Neutrophil (primary cell): ENCODE results near the gene DIPK1B.

Experiments
- H3K27ac ChIP-seq: fragments of 200-600 bp; sonication (generic); 2 replicates; pipeline ENCODE4 v1.5.1; 2016; ENCODE audit warnings: mild to moderate bottlenecking, moderate library complexity
- H3K27me3 ChIP-seq: fragments of 200-600 bp; sonication (generic); 2 replicates; pipeline ENCODE4 v1.6.0; 2016; ENCODE audit warnings: mild to moderate bottlenecking
- H3K36me3 ChIP-seq: fragments of 200-600 bp; sonication (generic); 2 replicates; pipeline ENCODE4 v1.5.1; 2017
- H3K4me1 ChIP-seq, 2 experiments: fragments of 200-600 bp in 1 of 2; sonication (generic) in 1 of 2; 1 replicate in 1 of 2; 2 replicates in 1 of 2; pipeline versions ENCODE4 v1.5.1 to v1.6.1; 2013 to 2016; ENCODE audit warnings: low read depth in 1 of 2, low read length in 1 of 2, mild to moderate bottlenecking in 1 of 2, moderate library complexity in 1 of 2; ENCODE audit not compliant: control insufficient read depth in 1 of 2, insufficient read depth in 1 of 2
- H3K4me3 ChIP-seq, 2 experiments: fragments of 200-600 bp in 1 of 2; sonication (generic) in 1 of 2; 1 replicate in 1 of 2; 2 replicates in 1 of 2; pipeline ENCODE4 v1.5.1; 2013 to 2016; ENCODE audit warnings: low read depth in 1 of 2, low read length in 1 of 2, mild to moderate bottlenecking in 1 of 2, moderate library complexity in 1 of 2
- H3K9me3 ChIP-seq: fragments of 200-600 bp; sonication (generic); 2 replicates; pipeline ENCODE4 v1.5.1; 2016
- CTCF ChIP-seq: fragments of 200-600 bp; sonication (generic); IDR thresholded peaks from 2 replicates; pipeline ENCODE4 v1.5.1; 2016; ENCODE audit warnings: antibody characterized with exemption

The DIPK1B gene

DNA sequence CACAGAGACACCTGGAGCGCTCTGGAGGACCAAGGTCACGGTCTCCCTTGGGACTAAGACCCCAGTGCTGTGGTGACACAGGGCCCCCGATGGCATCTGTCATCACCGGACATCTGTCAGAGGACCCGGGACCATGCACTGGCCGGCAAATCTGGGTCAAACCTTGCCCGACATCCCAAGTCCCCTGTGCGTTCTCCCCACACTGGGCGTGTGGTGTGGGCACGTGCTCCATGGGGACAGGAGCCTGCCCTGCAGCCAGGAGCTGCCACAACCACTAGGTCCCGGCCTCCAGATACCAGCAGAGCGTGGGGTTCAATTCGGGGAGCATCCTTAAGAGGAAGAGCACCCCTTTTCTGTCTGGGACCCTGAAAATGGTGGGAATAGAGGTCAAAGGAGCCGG lies 28.6 kb upstream of the DIPK1B start:
- no peak for TF ChIP-seq CTCF
- H3K9me3 ChIP-seq, result no peaks in the 10 kb centered on the region
- H3K36me3 ChIP-seq, result no peaks in the 10 kb centered on the region
- no peak overlapping the region for H3K4me3 ChIP-seq
- H3K27ac ChIP-seq, result peak overlapping the region; percentile 95
- peaks cover 51 to 63% of the 10 kb centered on the region in 2 experiments for H3K4me1 ChIP-seq
- H3K27me3 ChIP-seq, result no peaks in the 10 kb centered on the region

DNA sequence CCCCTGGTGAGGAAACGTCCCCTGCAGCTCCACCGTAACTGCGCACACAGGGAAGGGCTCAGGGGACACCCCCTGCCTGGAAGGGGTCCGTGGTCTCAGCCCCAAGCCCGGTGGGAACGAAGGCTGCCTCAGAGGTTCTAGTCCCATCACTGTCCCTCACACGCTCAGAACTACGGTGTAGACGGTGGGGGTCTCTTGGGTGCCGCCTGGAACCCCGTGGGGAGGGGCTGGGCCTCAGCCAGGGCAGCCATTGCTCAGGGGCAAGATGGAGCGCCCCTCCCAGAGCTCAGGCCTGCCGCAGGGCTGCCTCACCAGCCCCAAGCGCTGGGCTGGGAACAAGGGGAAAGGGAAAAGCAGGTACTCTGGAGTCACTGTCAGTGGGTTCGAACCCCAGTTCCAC lies 28.0 kb upstream of the DIPK1B start:
- H3K27me3 ChIP-seq, result no peaks in the 10 kb centered on the region
- no peak for TF ChIP-seq CTCF
- H3K4me3 ChIP-seq, result no peak overlapping the region
- peak overlapping the region; percentile 95 for H3K27ac ChIP-seq
- peaks cover 45 to 57% of the 10 kb centered on the region in 2 experiments for H3K4me1 ChIP-seq
- no peaks in the 10 kb centered on the region for H3K9me3 ChIP-seq
- H3K36me3 ChIP-seq, result no peaks in the 10 kb centered on the region

DNA sequence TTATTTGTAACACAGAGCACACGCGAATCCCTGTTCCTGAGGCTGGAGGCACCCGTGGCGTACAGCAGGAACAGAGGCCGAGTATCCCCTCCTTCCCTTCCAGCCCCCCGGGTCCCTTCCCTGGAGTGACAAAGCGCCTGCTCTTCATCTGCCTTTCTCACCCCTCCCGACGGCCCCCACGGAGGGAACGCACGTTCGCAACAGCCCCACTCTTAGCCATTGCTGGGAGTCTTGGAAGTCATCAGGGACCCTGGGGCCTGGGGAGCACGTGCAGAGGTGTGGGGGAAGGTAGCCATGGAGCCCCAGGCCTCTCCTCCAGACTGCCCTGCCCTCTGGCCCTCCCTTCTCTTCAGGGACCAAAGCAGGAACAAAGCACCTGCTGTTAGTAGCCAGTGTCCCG lies 27.6 kb upstream of the DIPK1B start:
- no peaks in the 10 kb centered on the region for H3K9me3 ChIP-seq
- TF ChIP-seq CTCF, result no peak
- no peaks in the 10 kb centered on the region for H3K27me3 ChIP-seq
- H3K36me3 ChIP-seq, result no peaks in the 10 kb centered on the region
- peak overlapping the region; percentile 95 for H3K27ac ChIP-seq
- H3K4me1 ChIP-seq, result peaks cover 41 to 52% of the 10 kb centered on the region in 2 experiments
- H3K4me3 ChIP-seq, result peak overlapping the region; percentile 86 to 88

DNA sequence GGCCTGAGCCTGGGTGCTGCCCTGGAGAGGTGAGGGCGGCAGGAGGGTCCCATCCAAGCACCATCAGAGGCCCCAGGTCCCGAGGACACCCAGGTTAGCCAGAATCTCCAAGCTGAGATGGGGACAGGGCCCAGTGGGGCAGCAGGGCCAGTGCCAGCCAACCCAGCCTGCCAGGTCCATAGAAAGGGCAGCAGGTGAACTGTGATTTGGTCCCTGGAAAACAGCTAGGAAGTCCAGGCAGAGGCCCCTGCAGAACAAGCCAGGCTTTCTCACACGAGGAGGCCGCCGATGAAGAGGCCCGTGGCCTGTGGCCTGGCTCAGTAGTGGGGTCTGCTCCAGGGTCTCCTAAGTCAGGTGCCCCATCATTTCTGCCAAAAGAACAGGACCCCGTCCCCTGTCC lies 27.2 kb upstream of the DIPK1B start:
- peak overlapping the region; percentile 95 for H3K27ac ChIP-seq
- peak overlapping the region; percentile 86 to 88 for H3K4me3 ChIP-seq

DNA sequence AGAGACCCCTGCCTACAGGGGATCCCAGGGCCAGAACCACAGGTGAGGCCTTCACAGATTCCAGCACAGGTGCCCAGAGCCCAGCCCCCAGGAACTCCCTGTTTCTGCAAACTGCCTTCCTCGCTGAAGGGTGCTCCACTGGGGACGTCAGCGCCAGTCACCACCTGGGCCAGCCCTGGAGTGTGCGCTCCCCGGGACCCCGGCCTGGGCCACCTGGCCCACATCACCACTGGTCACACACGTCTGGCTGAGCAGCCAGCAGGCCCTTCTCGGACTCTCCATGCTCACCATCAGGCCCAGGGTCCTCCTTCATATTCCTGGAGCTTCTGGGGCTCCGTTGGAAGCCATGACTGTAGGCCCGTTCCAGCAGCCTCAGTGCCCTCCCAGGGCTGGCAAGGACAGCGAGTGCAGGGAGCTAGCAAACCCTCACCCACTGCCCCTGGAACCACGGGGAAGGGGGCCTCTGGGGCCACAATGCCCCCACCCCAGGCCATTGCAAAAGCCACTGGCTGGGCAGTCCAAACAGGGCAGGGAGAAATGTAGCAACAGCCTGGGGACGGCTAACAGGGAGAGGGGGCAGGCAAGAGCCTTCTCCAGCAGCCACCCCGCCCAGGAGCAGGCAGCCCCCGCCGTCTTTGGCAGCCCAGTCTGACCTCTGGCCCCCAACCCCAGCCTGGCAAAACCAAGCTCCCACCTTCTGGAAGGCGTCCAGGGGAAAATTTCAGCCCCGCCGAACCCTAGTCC lies 26.4 kb upstream of the DIPK1B start:
- no peaks in the 10 kb centered on the region for H3K36me3 ChIP-seq
- H3K9me3 ChIP-seq, result no peaks in the 10 kb centered on the region
- H3K4me1 ChIP-seq, result peaks cover 38 to 45% of the 10 kb centered on the region in 2 experiments
- H3K4me3 ChIP-seq, result peak overlapping the region; percentile 86 to 88
- H3K27ac ChIP-seq, result peak overlapping the region; percentile 95
- no peak for TF ChIP-seq CTCF
- no peaks in the 10 kb centered on the region for H3K27me3 ChIP-seq

More for the DNA sequence above, 27.2 kb upstream of the DIPK1B start:
- TF ChIP-seq CTCF, result no peak
- Histone ChIP-seq H3K4me1 (peaks cover 38 to 48% of the 10 kb centered on the region in 2 experiments), H3K36me3 (no peaks in the 10 kb centered on the region), H3K9me3 (no peaks in the 10 kb centered on the region), H3K27me3 (no peaks in the 10 kb centered on the region)
